DND-41 (cell line): ENCODE measurements around the gene ABCB9.

Experiments
- ATAC-seq: fragments of 200-7000 bp; cut with Tn5 transposase; 3 replicates; pipeline ENCODE4 v1.9.1; 2021; ENCODE audit warnings: low read depth; ENCODE audit not compliant: insufficient read depth
- DNase-seq: peaks from one replicate; pipeline ENCODE4 v3.0.0-alpha.2; 2020
- H2AFZ ChIP-seq: 2 replicates; pipeline ENCODE4 v1.6.0; 2012; ENCODE audit warnings: low read depth, low read length
- H3K27ac ChIP-seq: 2 replicates; pipeline ENCODE4 v1.5.1; 2012; ENCODE audit warnings: low read length, inconsistent platforms
- H3K27me3 ChIP-seq: fragments of 200-600 bp; sonication (generic); 2 replicates; pipeline ENCODE4 v1.6.0; 2012; ENCODE audit warnings: low read length, mild to moderate bottlenecking, inconsistent platforms; ENCODE audit not compliant: insufficient read depth, poor library complexity
- H3K36me3 ChIP-seq: 2 replicates; pipeline ENCODE4 v1.5.1; 2012; ENCODE audit warnings: low read length, inconsistent platforms; ENCODE audit not compliant: insufficient read depth
- H3K4me1 ChIP-seq: 2 replicates; pipeline ENCODE4 v1.5.1; 2012; ENCODE audit warnings: mild to moderate bottlenecking, low read length; ENCODE audit not compliant: insufficient read depth
- H3K4me2 ChIP-seq: 2 replicates; pipeline ENCODE4 v1.6.0; 2012; ENCODE audit warnings: mild to moderate bottlenecking, moderate library complexity, low read length, inconsistent platforms; ENCODE audit not compliant: insufficient read depth
- H3K4me3 ChIP-seq, 2 experiments: fragments of 200-600 bp in 1 of 2; shearing (Covaris generic) in 1 of 2; 2 replicates each; pipeline ENCODE4 v1.5.1; 2012 to 2016; ENCODE audit warnings: inconsistent platforms in 2 of 2, low read length in 2 of 2, mild to moderate bottlenecking in 2 of 2, low read depth in 1 of 2, moderate library complexity in 1 of 2
- H3K79me2 ChIP-seq: 2 replicates; pipeline ENCODE4 v1.6.0; 2012; ENCODE audit warnings: low read length, inconsistent platforms; ENCODE audit not compliant: insufficient read depth
- H3K9ac ChIP-seq: 2 replicates; pipeline ENCODE4 v1.6.0; 2012; ENCODE audit warnings: low read depth, mild to moderate bottlenecking, inconsistent platforms, low read length, moderate library complexity
- H3K9me3 ChIP-seq: 2 replicates; pipeline ENCODE4 v1.5.1; 2012; ENCODE audit warnings: low read length, moderate library complexity, mild to moderate bottlenecking, inconsistent platforms; ENCODE audit not compliant: insufficient read depth, severe bottlenecking
- H4K20me1 ChIP-seq: 2 replicates; pipeline ENCODE4 v1.6.0; 2012; ENCODE audit warnings: low read length; ENCODE audit not compliant: insufficient read depth
- EZH2 ChIP-seq: IDR thresholded peaks from 3 replicates; pipeline ENCODE4 v1.6.1; 2012; ENCODE audit warnings: borderline replicate concordance, low read depth, mild to moderate bottlenecking, moderate library complexity, low read length, inconsistent platforms; ENCODE audit not compliant: severe bottlenecking
- TF ChIP-seq, protein P1 (sequence below): IDR thresholded peaks from 2 replicates; pipeline ENCODE4 v1.5.1; 2012; ENCODE audit warnings: borderline replicate concordance, low read length, moderate library complexity, mild to moderate bottlenecking; ENCODE audit not compliant: poor library complexity, severe bottlenecking; ENCODE audit errors: extremely low read depth

Gene ABCB9

GRCh38 chr12:122988036-122988435 is 21.8 kb upstream of the ABCB9 start:
- DNase-seq = no peak
- H2AFZ ChIP-seq = no peak overlapping the region
- H3K79me2 ChIP-seq = no peaks in the 10 kb centered on the region
- H3K36me3 ChIP-seq = peaks cover 7% of the 10 kb centered on the region
- H3K27me3 ChIP-seq = no peaks in the 10 kb centered on the region
- H4K20me1 ChIP-seq = peaks cover 4% of the 10 kb centered on the region
- H3K4me1 ChIP-seq = peaks cover 3% of the 10 kb centered on the region
- no peak overlapping the region for H3K4me3 ChIP-seq
- no peak for TF ChIP-seq EZH2
- TF ChIP-seq, protein P1, sequence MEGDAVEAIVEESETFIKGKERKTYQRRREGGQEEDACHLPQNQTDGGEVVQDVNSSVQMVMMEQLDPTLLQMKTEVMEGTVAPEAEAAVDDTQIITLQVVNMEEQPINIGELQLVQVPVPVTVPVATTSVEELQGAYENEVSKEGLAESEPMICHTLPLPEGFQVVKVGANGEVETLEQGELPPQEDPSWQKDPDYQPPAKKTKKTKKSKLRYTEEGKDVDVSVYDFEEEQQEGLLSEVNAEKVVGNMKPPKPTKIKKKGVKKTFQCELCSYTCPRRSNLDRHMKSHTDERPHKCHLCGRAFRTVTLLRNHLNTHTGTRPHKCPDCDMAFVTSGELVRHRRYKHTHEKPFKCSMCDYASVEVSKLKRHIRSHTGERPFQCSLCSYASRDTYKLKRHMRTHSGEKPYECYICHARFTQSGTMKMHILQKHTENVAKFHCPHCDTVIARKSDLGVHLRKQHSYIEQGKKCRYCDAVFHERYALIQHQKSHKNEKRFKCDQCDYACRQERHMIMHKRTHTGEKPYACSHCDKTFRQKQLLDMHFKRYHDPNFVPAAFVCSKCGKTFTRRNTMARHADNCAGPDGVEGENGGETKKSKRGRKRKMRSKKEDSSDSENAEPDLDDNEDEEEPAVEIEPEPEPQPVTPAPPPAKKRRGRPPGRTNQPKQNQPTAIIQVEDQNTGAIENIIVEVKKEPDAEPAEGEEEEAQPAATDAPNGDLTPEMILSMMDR = no peak
- H3K4me2 ChIP-seq = no peak overlapping the region
- no peaks in the 10 kb centered on the region for H3K9me3 ChIP-seq
- H3K9ac ChIP-seq = no peak overlapping the region
- H3K27ac ChIP-seq = no peak overlapping the region
- no peak for ATAC-seq

DNA sequence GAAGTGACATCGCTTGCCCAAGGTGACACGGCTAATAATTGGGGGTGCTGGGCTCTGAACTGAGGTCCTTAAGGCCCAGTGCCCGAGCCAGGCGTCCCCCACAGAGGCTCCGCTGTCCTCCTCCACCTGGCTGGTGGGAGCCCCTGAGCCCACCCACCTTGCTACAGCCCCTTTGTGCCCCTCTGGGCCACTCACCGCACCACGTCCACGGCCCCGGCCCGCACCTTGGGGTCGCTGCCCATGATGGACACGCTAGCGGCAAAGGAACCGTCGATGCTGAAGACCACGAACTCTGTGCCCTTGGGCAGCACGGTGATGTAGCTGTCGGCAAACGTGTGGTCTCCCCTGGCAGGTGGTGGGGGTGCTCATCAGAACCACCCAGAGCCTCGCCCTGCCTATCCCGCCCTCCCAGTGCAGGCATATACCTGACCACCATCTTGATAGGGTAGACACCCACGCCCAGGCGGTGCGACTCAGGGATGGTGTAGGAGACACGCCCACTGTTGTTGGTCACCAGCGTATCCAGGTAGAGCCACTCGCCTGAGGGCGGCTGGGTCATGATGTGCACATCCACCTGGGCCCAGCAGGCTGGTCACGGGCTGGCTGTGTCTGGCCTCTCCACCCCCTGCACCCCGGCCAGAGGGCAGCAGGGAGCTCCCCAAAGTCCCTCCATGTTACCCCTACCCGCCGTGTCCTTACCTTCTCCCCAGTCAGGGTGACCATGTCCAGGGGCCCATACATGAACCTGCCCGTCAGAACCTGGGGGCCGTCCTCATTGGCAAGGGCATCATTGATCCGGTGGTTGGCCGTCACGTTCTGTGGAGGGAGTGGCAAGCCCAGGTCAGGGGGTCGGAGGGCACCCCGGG is 21.1 kb upstream of the ABCB9 start:
- DNase-seq = no peak
- Histone ChIP-seq H3K9me3 (no peaks in the 10 kb centered on the region), H3K4me3 (no peak overlapping the region), H3K4me2 (no peak overlapping the region), H3K36me3 (peaks cover 14% of the 10 kb centered on the region), H4K20me1 (peaks cover 9% of the 10 kb centered on the region), H3K79me2 (peaks cover 3% of the 10 kb centered on the region), H3K9ac (no peak overlapping the region), H3K27me3 (no peaks in the 10 kb centered on the region), H3K4me1 (peaks cover 10% of the 10 kb centered on the region), H2AFZ (no peak overlapping the region), H3K27ac (no peak overlapping the region)
- TF ChIP-seq, protein P1 = no peak
- ATAC-seq = no peak

GRCh38 chr12:122986258-122986871 is 20.1 kb upstream of the ABCB9 start:
- no peak overlapping the region for H2AFZ ChIP-seq
- peaks cover 19% of the 10 kb centered on the region for H4K20me1 ChIP-seq
- ATAC-seq (no peak), DNase-seq (no peak)
- no peaks in the 10 kb centered on the region for H3K27me3 ChIP-seq
- peaks cover 12% of the 10 kb centered on the region for H3K79me2 ChIP-seq
- peaks cover 23% of the 10 kb centered on the region for H3K36me3 ChIP-seq
- no peak overlapping the region for H3K4me3 ChIP-seq
- no peak overlapping the region for H3K27ac ChIP-seq
- H3K9me3 ChIP-seq = no peaks in the 10 kb centered on the region
- no peak overlapping the region for H3K9ac ChIP-seq
- TF ChIP-seq EZH2 = no peak
- TF ChIP-seq, protein P1 = no peak
- peaks cover 20% of the 10 kb centered on the region for H3K4me1 ChIP-seq
- H3K4me2 ChIP-seq = no peak overlapping the region
